K562 (cell line): Measurements from ENCODE around the gene SLC44A5. TPM values are rescaled to one million over a fixed set of nuclear protein-coding genes. Genes with fewer than 3 reads are reported as not detected.

Source experiments
- ATAC-seq: fragments of 200-7000 bp; cut with Tn5 transposase; 3 replicates; pipeline ENCODE4 v1.9.1; 2020; ENCODE audit warnings: moderate library complexity
- BruUV-seq: library from RNA; stranded (reverse); fragments of 400-500 nt; replicated peaks from 2 replicates; lab custom pipeline; 2021; lab: Mats Ljungman, UMichigan
- CTCF ChIA-PET: fragments of 300-600 bp; formaldehyde crosslinking; extraction: SDS; loops from one replicate; lab custom pipeline; 2021; ENCODE audit warnings: low intra/inter-chr PET ratio; lab: Yijun Ruan, JAX
- POLR2A ChIA-PET: fragments of 300-600, 350-650 bp; sonication (Branson Sonifier 250); formaldehyde crosslinking; extraction: SDS; loops from one replicate; lab custom pipeline; 2021; ENCODE audit warnings: antibody characterized with exemption, inconsistent platforms; lab: Yijun Ruan, JAX
- DNase-seq, 4 experiments: peaks; one replicate each; pipeline versions ENCODE4 v3.0.0 to v3.0.0-alpha.2; 2011 to 2018; ENCODE audit warnings: low spot score in 3 of 4, mixed read lengths in 3 of 4; ENCODE audit errors: extremely low read depth in 1 of 4
- FAIRE-seq: peaks from 2 replicates; lab custom pipeline; 2011; peaks lifted over from hg19 to GRCh38; lab: Jason Lieb, UNC
- H2AFZ ChIP-seq: 2 replicates; pipeline ENCODE4 v1.6.0; 2011; ENCODE audit warnings: low read depth, low read length, control low read depth, inconsistent platforms
- H3K27ac ChIP-seq: fragments of 200-600 bp; 3 replicates; pipeline ENCODE4 v1.8.0; 2011; ENCODE audit warnings: low read depth, mild to moderate bottlenecking, control low read depth, inconsistent platforms, low read length, moderate library complexity, mixed read lengths; ENCODE audit errors: extremely low read depth
- H3K27me3 ChIP-seq, 2 experiments: fragments of 300-600 bp in 1 of 2; 2 replicates in 1 of 2; 3 replicates in 1 of 2; pipeline versions ENCODE4 v1.6.0 to v1.8.0; 2011; ENCODE audit warnings: inconsistent platforms in 2 of 2, low read length in 2 of 2, mild to moderate bottlenecking in 1 of 2, mixed read lengths in 1 of 2, moderate library complexity in 1 of 2; ENCODE audit not compliant: control insufficient read depth in 2 of 2, insufficient read depth in 2 of 2
- H3K36me3 ChIP-seq: fragments of 300-600 bp; 3 replicates; pipeline ENCODE4 v1.8.0; 2011; ENCODE audit warnings: mild to moderate bottlenecking, low read length, inconsistent platforms; ENCODE audit not compliant: control insufficient read depth, insufficient read depth
- H3K4me1 ChIP-seq, 2 experiments: fragments of 200-600 bp in 1 of 2; replicated peaks in 1 of 2; 2 replicates in 1 of 2; 3 replicates in 1 of 2; pipeline versions ENCODE4 v1.5.1 to v1.8.0; 2011; ENCODE audit warnings: inconsistent platforms in 2 of 2, low read length in 2 of 2, mild to moderate bottlenecking in 1 of 2, mixed read lengths in 1 of 2, moderate library complexity in 1 of 2; ENCODE audit not compliant: control insufficient read depth in 2 of 2, insufficient read depth in 2 of 2
- H3K4me2 ChIP-seq: 2 replicates; pipeline ENCODE4 v1.6.1; 2011; ENCODE audit warnings: low read length, control low read depth, inconsistent platforms, mixed read lengths; ENCODE audit not compliant: insufficient read depth
- H3K4me3 ChIP-seq: fragments of 200-600 bp; sonication (generic), shearing (Covaris generic); 2 replicates; pipeline ENCODE4 v1.5.1; 2016; ENCODE audit warnings: control low read depth, inconsistent platforms
- H3K79me2 ChIP-seq: fragments of 200-600 bp; 3 replicates; pipeline ENCODE4 v1.8.0; 2011; ENCODE audit warnings: low read length, inconsistent platforms; ENCODE audit not compliant: control insufficient read depth, insufficient read depth
- H3K9ac ChIP-seq, 2 experiments: 2 replicates each; pipeline versions ENCODE4 v1.6.0 to v1.6.1; 2011; ENCODE audit warnings: low read depth in 2 of 2, low read length in 2 of 2, control low read depth in 1 of 2, inconsistent platforms in 1 of 2, mild to moderate bottlenecking in 1 of 2, mixed read lengths in 1 of 2; ENCODE audit not compliant: insufficient read depth in 1 of 2
- H3K9me1 ChIP-seq: one replicate; pipeline ENCODE4 v1.6.0; 2011; ENCODE audit warnings: inconsistent platforms, mild to moderate bottlenecking, low read length, moderate library complexity; ENCODE audit not compliant: control insufficient read depth, insufficient read depth
- H3K9me3 ChIP-seq: replicated peaks from 2 replicates; pipeline ENCODE4 v1.5.1; 2011; ENCODE audit warnings: low read depth, low read length, inconsistent platforms; ENCODE audit not compliant: control insufficient read depth, insufficient read depth
- H4K20me1 ChIP-seq: replicated peaks from 2 replicates; pipeline ENCODE4 v1.6.1; 2011; ENCODE audit warnings: low read length, inconsistent platforms, mixed read lengths; ENCODE audit not compliant: control insufficient read depth, insufficient read depth
- AFF1 ChIP-seq, 2 experiments: fragments of 450-650 bp; IDR thresholded peaks; 2 replicates each; pipeline ENCODE4 v1.6.1; 2018; ENCODE audit warnings: mild to moderate bottlenecking in 2 of 2, low read depth in 1 of 2; ENCODE audit not compliant: partially characterized antibody in 2 of 2
- EHMT2 ChIP-seq: fragments of 450-650 bp; IDR thresholded peaks from 2 replicates; pipeline ENCODE4 v1.6.1; 2018; ENCODE audit warnings: antibody characterized with exemption
- NR2F6 ChIP-seq: fragments of 450-650 bp; formaldehyde crosslinking; IDR thresholded peaks from 2 replicates; pipeline ENCODE4 v1.4.0; 2020; ENCODE audit warnings: mild to moderate bottlenecking
- RCOR1 ChIP-seq, 2 experiments: IDR thresholded peaks; 2 replicates each; pipeline ENCODE4 v1.6.1; 2012; ENCODE audit warnings: low read depth in 2 of 2, low read length in 2 of 2, borderline replicate concordance in 1 of 2, improper control_type of control experiment in 1 of 2
- SPI1 ChIP-seq: IDR thresholded peaks from 2 replicates; pipeline ENCODE4 v1.6.1; 2011; ENCODE audit warnings: low read depth, low read length, control low read depth, borderline replicate concordance
- ZNF76 ChIP-seq: fragments of 250-450 bp; sonication (Bioruptor Pico); IDR thresholded peaks from 2 replicates; pipeline ENCODE4 v1.4.0; 2020; ENCODE audit warnings: mild to moderate bottlenecking, moderate library complexity, borderline replicate concordance
- WGBS: fragments of 100-300 bp; shearing (Covaris generic); methylation state at CpG from one replicate; pipeline ENCODE4 v1.1.6; 2016; ENCODE audit warnings: low coverage, mixed read lengths; ENCODE audit not compliant: insufficient coverage; ENCODE audit errors: missing lambda C conversion rate; 5-methylcytosine and 5-hydroxymethylcytosine counted together
- in situ Hi-C: fragments of 300-500 bp; cut with MboI; formaldehyde crosslinking; loops from 4 replicates; pipeline ENCODE4 v1.15.0; 2018; ENCODE audit warnings: inconsistent platforms, mixed read lengths
- intact Hi-C: fragments of 100-400 bp; cut with micrococcal nuclease; formaldehyde crosslinking; loops from 2 replicates; pipeline ENCODE4 v1.14.2; 2022
- polyA plus RNA-seq, 8 experiments: library from polyadenylated mRNA; depleted of rRNA in 4 of 8; stranded (reverse) in 5 of 8; unstranded in 3 of 8; fragments of >200 nt; fragmentation: Nextera tagmentation in 2 of 8; fragmentation: Illumina TruSeq in 1 of 8; extraction: Ambion mirVana in 2 of 8; extraction: Trizol in 1 of 8; gene quantifications; 2 replicates each; pipeline versions ENCODE4 v1.2.1 to v1.2.3, GENCODE V29; 2011 to 2014; ENCODE audit warnings: inconsistent platforms in 1 of 8, missing spikeins in 1 of 8
- total RNA-seq, 7 experiments: library from RNA; depleted of rRNA in 6 of 7; stranded (reverse); fragments of >200 nt in 6 of 7; fragmentation: Illumina TruSeq in 2 of 7; extraction: Trizol in 2 of 7; gene quantifications; 2 replicates each; pipeline versions ENCODE4 v1.2.1 to v1.2.3, GENCODE V29; 2011 to 2021; ENCODE audit warnings: low replicate concordance in 1 of 7

The SLC44A5 gene
- total and polyA plus RNA-seq, 9 of the 15 experiments (the other 6 are each of a cell fraction or from before 2014, with no cell fraction given): 1.2 to 10.1 (median 3.2) TPM

DNA sequence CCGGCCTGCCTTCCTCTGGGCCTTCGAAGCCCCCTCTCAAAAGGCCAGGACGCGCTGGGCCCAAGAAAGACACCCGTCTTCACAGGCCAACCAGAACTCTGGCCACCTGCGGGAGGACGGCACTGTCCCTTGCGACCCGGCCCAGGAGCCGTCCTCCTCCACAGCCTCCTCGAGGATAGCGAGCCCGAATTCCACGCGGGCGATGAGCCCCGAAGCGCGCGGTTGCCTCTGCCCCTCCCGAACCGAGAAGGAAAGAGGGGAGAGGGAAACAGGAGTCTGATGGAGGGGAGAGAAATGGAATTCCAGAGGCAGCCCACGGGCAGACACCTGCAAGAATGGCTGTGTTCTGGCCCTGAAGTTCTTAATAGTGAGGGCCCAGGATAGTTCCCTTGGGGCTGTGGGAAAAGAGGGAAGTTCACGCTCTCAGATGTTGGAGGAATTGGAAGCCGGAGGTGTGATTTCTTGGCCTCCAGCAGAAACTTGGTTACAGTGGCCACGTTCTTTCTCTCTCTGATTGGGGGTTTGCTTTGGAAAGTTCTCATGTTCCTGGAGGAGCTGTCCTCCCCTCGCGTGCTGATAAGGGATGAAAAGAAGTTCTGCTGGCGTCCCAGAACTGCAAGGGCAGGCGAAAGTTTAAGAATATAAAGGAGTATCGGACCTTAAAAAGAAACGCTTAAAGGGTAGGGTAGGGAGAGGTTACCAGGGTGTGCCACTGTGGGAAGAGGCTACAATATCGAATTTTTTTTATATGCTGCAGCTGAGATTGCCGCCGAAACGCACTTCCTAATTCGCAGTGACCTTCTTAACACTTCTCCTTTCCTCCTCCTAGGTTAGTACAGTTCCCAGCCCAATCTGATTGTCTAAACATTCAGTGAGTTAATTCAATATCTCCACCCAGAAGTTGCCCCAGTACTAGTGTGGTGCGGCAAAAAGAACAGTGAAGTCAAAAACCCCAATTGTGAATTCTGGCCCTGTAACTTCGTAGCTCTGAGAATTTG, 5.8 kb upstream of the SLC44A5 start:
- H3K9ac ChIP-seq: 0 out of 4 replicates have a peak overlapping the region, but pooled peaks of 1 of the 2 experiments have one; percentile 29
- peaks cover 8 to 23% of the 10 kb centered on the region in 2 experiments; a peak in 4 of 5 replicates for H3K4me1 ChIP-seq
- H3K4me3 ChIP-seq: no peak overlapping the region
- H3K4me2 ChIP-seq: no peak overlapping the region
- DNase-seq (peak in 2 of 4 experiments; percentile 17 to 38), FAIRE-seq (no peak), ATAC-seq (peak; percentile 25; the same call in 2 of the 3 replicates)
- H3K27me3 ChIP-seq: peaks cover 10 to 32% of the 10 kb centered on the region in 2 experiments; a peak in 3 of 5 replicates
- no peaks in the 10 kb centered on the region for H3K9me3 ChIP-seq
- intact Hi-C loops: loop anchor here (5.0 kb wide), 1 partner anchor 349 kb away; no protein-coding TSS in a partner anchor
- POLR2A ChIA-PET: interaction anchor here (0.7 to 1.3 kb wide), 3 partner anchors 109 to 272 kb away, joined by 3 read pairs; no protein-coding TSS in a partner anchor
- CTCF ChIA-PET: no interaction called here
- peaks cover 8% of the 10 kb centered on the region; the same call in 1 of the 2 replicates for H4K20me1 ChIP-seq
- no peaks in the 10 kb centered on the region for H3K36me3 ChIP-seq
- no peak overlapping the region for H3K27ac ChIP-seq
- H3K9me1 ChIP-seq: no peaks in the 10 kb centered on the region
- WGBS: 6% methylated on average over 35 of the region's 39 CpGs
- BruUV-seq: no TSS peak
- in situ Hi-C loops: no loop called here
- no peaks in the 10 kb centered on the region for H3K79me2 ChIP-seq
- H2AFZ ChIP-seq: no peak overlapping the region
- TF ChIP-seq EHMT2: peak; percentile 91
- 0 out of 4 replicates have a peak, but pooled peaks of 1 of the 2 experiments have one; percentile 12 for TF ChIP-seq RCOR1 (IDR thresholded peaks at IDR 0.05; ENCODE audit: borderline replicate concordance in 1 of 2, low read depth in 2 of 2, low read length in 2 of 2)
- peak in 1 of 2 experiments; percentile 38 for TF ChIP-seq AFF1 (IDR thresholded peaks at IDR 0.05; ENCODE audit: low read depth in 1 of 2, partially characterized antibody in 2 of 2)
- peak; percentile 70; the same call in 1 of the 2 replicates for TF ChIP-seq SPI1
- no peak for TF ChIP-seq NR2F6 (CRISPR knock-in tag)
- TF ChIP-seq ZNF76: no peak
